ENCODE measurements around the gene ZMYND15.

The ZMYND15 gene

GRCh38 chr17:4741544-4741943 lies 1.9 kb downstream of the ZMYND15 start:
- no peaks in the 10 kb centered on the region for H3K36me3 ChIP-seq (ENCODE audit: control insufficient read depth, insufficient read depth, low read length)
- no peaks in the 10 kb centered on the region for H3K9me3 ChIP-seq (ENCODE audit: control insufficient read depth, low read length)
- H3K4me1 ChIP-seq (ENCODE audit: control insufficient read depth, insufficient read depth, low read length, poor library complexity, severe bottlenecking), result peaks cover 5% of the 10 kb centered on the region
- no peak for DNase-seq
- H3K27ac ChIP-seq (ENCODE audit: insufficient read depth, low read length, poor library complexity, severe bottlenecking), result no peak overlapping the region
- H3K27me3 ChIP-seq (replicated peaks; ENCODE audit: control insufficient read depth, insufficient read depth, low read length, poor library complexity, severe bottlenecking), result peaks cover 4% of the 10 kb centered on the region
- no peak overlapping the region for H3K4me3 ChIP-seq (ENCODE audit: insufficient read depth, low read depth, low read length, poor library complexity, severe bottlenecking)

- no peak overlapping the region for H3K4me3 ChIP-seq (ENCODE audit: insufficient read depth, low read depth, low read length, poor library complexity, severe bottlenecking)
- peaks cover 5% of the 10 kb centered on the region for H3K4me1 ChIP-seq (ENCODE audit: control insufficient read depth, insufficient read depth, low read length, poor library complexity, severe bottlenecking)
- H3K9me3 ChIP-seq (ENCODE audit: control insufficient read depth, low read length), result no peaks in the 10 kb centered on the region
- no peaks in the 10 kb centered on the region for H3K36me3 ChIP-seq (ENCODE audit: control insufficient read depth, insufficient read depth, low read length)
- no peak for DNase-seq
- no peak overlapping the region for H3K27ac ChIP-seq (ENCODE audit: insufficient read depth, low read length, poor library complexity, severe bottlenecking)
- peaks cover 4% of the 10 kb centered on the region for H3K27me3 ChIP-seq (replicated peaks; ENCODE audit: control insufficient read depth, insufficient read depth, low read length, poor library complexity, severe bottlenecking)
These were observed 2.5 kb downstream of the ZMYND15 start for GRCh38 chr17:4742133-4742532.

GRCh38 chr17:4742629-4743028 lies 3.0 kb downstream of the ZMYND15 start:
- Histone ChIP-seq H3K4me1 (ENCODE audit: control insufficient read depth, insufficient read depth, low read length, poor library complexity, severe bottlenecking) (peaks cover 5% of the 10 kb centered on the region), H3K9me3 (ENCODE audit: control insufficient read depth, low read length) (no peaks in the 10 kb centered on the region), H3K27ac (ENCODE audit: insufficient read depth, low read length, poor library complexity, severe bottlenecking) (no peak overlapping the region), H3K36me3 (ENCODE audit: control insufficient read depth, insufficient read depth, low read length) (no peaks in the 10 kb centered on the region), H3K4me3 (ENCODE audit: insufficient read depth, low read depth, low read length, poor library complexity, severe bottlenecking) (no peak overlapping the region), H3K27me3 (replicated peaks; ENCODE audit: control insufficient read depth, insufficient read depth, low read length, poor library complexity, severe bottlenecking) (peaks cover 4% of the 10 kb centered on the region)
- no peak for DNase-seq

DNA sequence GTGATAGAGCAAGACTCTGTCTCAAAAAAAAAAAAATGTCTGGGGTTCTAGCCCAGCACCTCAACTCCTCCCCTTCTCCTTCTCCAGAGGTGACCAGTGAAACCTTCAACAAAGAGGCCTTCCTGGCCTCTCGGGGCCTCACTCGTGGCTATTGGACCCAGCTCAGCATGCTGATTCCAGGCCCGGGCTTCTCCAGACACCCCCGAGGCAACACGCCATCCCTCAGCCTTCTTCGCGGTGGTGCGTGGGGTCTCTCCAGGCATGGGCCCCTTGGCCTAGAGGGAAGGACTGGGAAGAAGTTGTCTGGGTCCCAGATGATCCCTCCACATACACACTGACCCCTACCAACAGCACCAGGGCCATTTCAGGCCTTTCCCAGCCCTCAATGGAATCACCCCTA lies 3.6 kb downstream of the ZMYND15 start:
- Histone ChIP-seq H3K36me3 (ENCODE audit: control insufficient read depth, insufficient read depth, low read length) (no peaks in the 10 kb centered on the region), H3K27me3 (replicated peaks; ENCODE audit: control insufficient read depth, insufficient read depth, low read length, poor library complexity, severe bottlenecking) (peaks cover 4% of the 10 kb centered on the region), H3K27ac (ENCODE audit: insufficient read depth, low read length, poor library complexity, severe bottlenecking) (no peak overlapping the region), H3K9me3 (ENCODE audit: control insufficient read depth, low read length) (no peaks in the 10 kb centered on the region), H3K4me3 (ENCODE audit: insufficient read depth, low read depth, low read length, poor library complexity, severe bottlenecking) (no peak overlapping the region), H3K4me1 (ENCODE audit: control insufficient read depth, insufficient read depth, low read length, poor library complexity, severe bottlenecking) (peaks cover 5% of the 10 kb centered on the region)
- no peak for DNase-seq

GRCh38 chr17:4743898-4744297 lies 4.3 kb downstream of the ZMYND15 start:
- H3K9me3 ChIP-seq (ENCODE audit: control insufficient read depth, low read length), result no peaks in the 10 kb centered on the region
- H3K27ac ChIP-seq (ENCODE audit: insufficient read depth, low read length, poor library complexity, severe bottlenecking), result no peak overlapping the region
- H3K4me3 ChIP-seq (ENCODE audit: insufficient read depth, low read depth, low read length, poor library complexity, severe bottlenecking), result no peak overlapping the region
- H3K4me1 ChIP-seq (ENCODE audit: control insufficient read depth, insufficient read depth, low read length, poor library complexity, severe bottlenecking), result peaks cover 8% of the 10 kb centered on the region
- H3K27me3 ChIP-seq (replicated peaks; ENCODE audit: control insufficient read depth, insufficient read depth, low read length, poor library complexity, severe bottlenecking), result peaks cover 4% of the 10 kb centered on the region
- DNase-seq, result no peak
- no peaks in the 10 kb centered on the region for H3K36me3 ChIP-seq (ENCODE audit: control insufficient read depth, insufficient read depth, low read length)

- Histone ChIP-seq H3K4me3 (ENCODE audit: insufficient read depth, low read depth, low read length, poor library complexity, severe bottlenecking) (no peak overlapping the region), H3K9me3 (ENCODE audit: control insufficient read depth, low read length) (no peaks in the 10 kb centered on the region), H3K27ac (ENCODE audit: insufficient read depth, low read length, poor library complexity, severe bottlenecking) (no peak overlapping the region), H3K36me3 (ENCODE audit: control insufficient read depth, insufficient read depth, low read length) (no peaks in the 10 kb centered on the region), H3K27me3 (replicated peaks; ENCODE audit: control insufficient read depth, insufficient read depth, low read length, poor library complexity, severe bottlenecking) (peaks cover 4% of the 10 kb centered on the region), H3K4me1 (ENCODE audit: control insufficient read depth, insufficient read depth, low read length, poor library complexity, severe bottlenecking) (peaks cover 4% of the 10 kb centered on the region)
- no peak for DNase-seq
These were observed 5.7 kb downstream of the ZMYND15 start for GRCh38 chr17:4744999-4745969.

GRCh38 chr17:4747847-4748246 lies 8.2 kb downstream of the ZMYND15 start:
- H3K36me3 ChIP-seq (ENCODE audit: control insufficient read depth, insufficient read depth, low read length), result no peaks in the 10 kb centered on the region
- no peak for DNase-seq
- H3K27me3 ChIP-seq (replicated peaks; ENCODE audit: control insufficient read depth, insufficient read depth, low read length, poor library complexity, severe bottlenecking), result no peaks in the 10 kb centered on the region
- no peaks in the 10 kb centered on the region for H3K9me3 ChIP-seq (ENCODE audit: control insufficient read depth, low read length)
- H3K4me3 ChIP-seq (ENCODE audit: insufficient read depth, low read depth, low read length, poor library complexity, severe bottlenecking), result peak overlapping the region; percentile 19
- H3K27ac ChIP-seq (ENCODE audit: insufficient read depth, low read length, poor library complexity, severe bottlenecking), result no peak overlapping the region
- peaks cover 3% of the 10 kb centered on the region for H3K4me1 ChIP-seq (ENCODE audit: control insufficient read depth, insufficient read depth, low read length, poor library complexity, severe bottlenecking)

GRCh38 chr17:4748686-4749085 lies 9.1 kb downstream of the ZMYND15 start:
- no peak overlapping the region for H3K4me3 ChIP-seq (ENCODE audit: insufficient read depth, low read depth, low read length, poor library complexity, severe bottlenecking)
- H3K27ac ChIP-seq (ENCODE audit: insufficient read depth, low read length, poor library complexity, severe bottlenecking), result no peak overlapping the region

DNA sequence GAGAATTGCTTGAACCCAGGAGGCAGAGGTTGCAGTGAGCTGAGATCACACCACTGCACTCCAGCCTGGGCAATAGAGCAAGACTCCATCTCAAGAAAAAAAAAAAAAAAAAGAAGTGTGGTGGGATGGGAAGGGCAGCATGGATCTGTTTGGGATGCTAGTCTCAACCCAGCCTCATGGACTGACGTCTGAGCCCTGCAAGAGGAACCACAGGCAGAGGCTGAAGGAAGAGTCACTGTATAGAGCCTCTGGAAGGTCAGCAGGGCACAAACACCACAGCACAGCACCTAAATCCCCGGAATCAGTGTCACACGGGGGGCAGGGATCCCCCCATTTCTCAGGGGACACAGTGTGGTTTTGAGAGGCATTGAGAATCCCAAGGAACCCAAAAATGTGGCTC lies 11.0 kb downstream of the ZMYND15 start:
- no peak for DNase-seq
- peaks cover 3% of the 10 kb centered on the region for H3K4me1 ChIP-seq (ENCODE audit: control insufficient read depth, insufficient read depth, low read length, poor library complexity, severe bottlenecking)
- H3K27me3 ChIP-seq (replicated peaks; ENCODE audit: control insufficient read depth, insufficient read depth, low read length, poor library complexity, severe bottlenecking), result no peaks in the 10 kb centered on the region
- H3K4me3 ChIP-seq (ENCODE audit: insufficient read depth, low read depth, low read length, poor library complexity, severe bottlenecking), result no peak overlapping the region
- no peaks in the 10 kb centered on the region for H3K36me3 ChIP-seq (ENCODE audit: control insufficient read depth, insufficient read depth, low read length)
- no peaks in the 10 kb centered on the region for H3K9me3 ChIP-seq (ENCODE audit: control insufficient read depth, low read length)
- H3K27ac ChIP-seq (ENCODE audit: insufficient read depth, low read length, poor library complexity, severe bottlenecking), result no peak overlapping the region

More at GRCh38 chr17:4748686-4749085, 9.1 kb downstream of the ZMYND15 start:
- peaks cover 3% of the 10 kb centered on the region for H3K4me1 ChIP-seq (ENCODE audit: control insufficient read depth, insufficient read depth, low read length, poor library complexity, severe bottlenecking)
- DNase-seq, result no peak
- H3K9me3 ChIP-seq (ENCODE audit: control insufficient read depth, low read length), result no peaks in the 10 kb centered on the region
- no peaks in the 10 kb centered on the region for H3K27me3 ChIP-seq (replicated peaks; ENCODE audit: control insufficient read depth, insufficient read depth, low read length, poor library complexity, severe bottlenecking)
- H3K36me3 ChIP-seq (ENCODE audit: control insufficient read depth, insufficient read depth, low read length), result no peaks in the 10 kb centered on the region

- Histone ChIP-seq H3K4me3 (ENCODE audit: insufficient read depth, low read depth, low read length, poor library complexity, severe bottlenecking) (no peak overlapping the region), H3K27me3 (replicated peaks; ENCODE audit: control insufficient read depth, insufficient read depth, low read length, poor library complexity, severe bottlenecking) (no peaks in the 10 kb centered on the region), H3K27ac (ENCODE audit: insufficient read depth, low read length, poor library complexity, severe bottlenecking) (no peak overlapping the region), H3K4me1 (ENCODE audit: control insufficient read depth, insufficient read depth, low read length, poor library complexity, severe bottlenecking) (peaks cover 3% of the 10 kb centered on the region), H3K9me3 (ENCODE audit: control insufficient read depth, low read length) (no peaks in the 10 kb centered on the region), H3K36me3 (ENCODE audit: control insufficient read depth, insufficient read depth, low read length) (no peaks in the 10 kb centered on the region)
- no peak for DNase-seq
These were observed 12.3 kb downstream of the ZMYND15 start for GRCh38 chr17:4751932-4752331.
